GM21529 (cell line): ENCODE results near the gene PARVB.
"Not testable (repeated sequence)": the region's sequence is repeated elsewhere in the genome, so short reads cannot be mapped to it uniquely, and the experiment has no call there.

Experiments
- ATAC-seq: cut with Tn5 transposase; IDR thresholded peaks from one replicate; pipeline ENCODE4 v1.9.1; 2021; ENCODE audit not compliant: unreplicated experiment

Gene PARVB

GRCh38 chr22:44103735-44104480, 79.8 kb downstream of the PARVB start:
- no peak for ATAC-seq

GRCh38 chr22:44107340-44107739, 83.2 kb downstream of the PARVB start:
- no peak for ATAC-seq

DNA sequence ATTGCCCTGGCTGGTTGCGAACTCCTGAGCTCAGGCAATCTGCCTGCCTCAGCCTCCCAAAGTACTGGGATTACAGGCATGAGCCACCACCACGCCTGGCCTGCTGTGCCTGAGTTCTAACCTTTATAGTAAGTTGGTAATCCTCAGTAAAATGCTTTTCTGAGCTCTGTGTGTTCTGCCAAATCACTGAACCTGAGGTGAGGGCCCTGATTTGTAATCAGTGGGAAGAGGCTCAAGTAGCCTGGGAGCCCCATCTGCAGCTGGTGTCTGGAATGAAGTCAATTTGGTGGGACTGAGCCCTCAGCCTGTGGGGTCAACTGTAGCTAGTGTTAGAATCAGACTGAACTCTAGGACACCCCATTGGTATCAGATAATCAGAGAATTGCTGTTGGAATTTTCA, 84.0 kb downstream of the PARVB start:
- no peak for ATAC-seq

DNA sequence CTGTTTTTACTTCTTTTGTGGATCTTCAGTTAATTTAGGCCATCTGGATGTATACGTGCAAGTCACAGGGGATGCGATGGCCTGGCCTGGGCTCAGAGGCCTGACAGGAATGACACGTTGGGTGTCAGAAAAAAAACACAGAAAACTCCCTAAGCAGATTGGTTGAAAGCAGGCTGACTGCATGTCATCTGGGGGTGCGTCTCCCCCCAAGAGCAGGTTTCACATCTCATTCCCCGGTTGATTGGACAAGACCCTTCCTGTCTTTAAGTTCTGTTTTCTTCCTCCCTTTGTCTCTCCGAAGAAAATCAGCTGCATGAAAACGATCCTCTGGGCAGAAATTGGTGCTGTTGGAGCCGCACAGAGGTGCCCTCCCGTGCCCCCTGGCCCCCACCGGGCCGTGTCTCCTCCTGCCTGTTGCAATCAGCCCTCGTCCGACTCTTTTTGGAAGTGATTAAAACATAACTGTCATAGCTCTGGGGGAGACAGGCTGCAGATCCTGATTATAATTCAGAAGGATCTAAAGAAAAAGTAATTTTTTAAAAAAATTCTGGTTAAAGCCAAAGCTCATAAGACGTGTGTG, 84.8 kb downstream of the PARVB start:
- no peak for ATAC-seq

GRCh38 chr22:44109416-44109815, 85.3 kb downstream of the PARVB start:
- ATAC-seq, result no peak

DNA sequence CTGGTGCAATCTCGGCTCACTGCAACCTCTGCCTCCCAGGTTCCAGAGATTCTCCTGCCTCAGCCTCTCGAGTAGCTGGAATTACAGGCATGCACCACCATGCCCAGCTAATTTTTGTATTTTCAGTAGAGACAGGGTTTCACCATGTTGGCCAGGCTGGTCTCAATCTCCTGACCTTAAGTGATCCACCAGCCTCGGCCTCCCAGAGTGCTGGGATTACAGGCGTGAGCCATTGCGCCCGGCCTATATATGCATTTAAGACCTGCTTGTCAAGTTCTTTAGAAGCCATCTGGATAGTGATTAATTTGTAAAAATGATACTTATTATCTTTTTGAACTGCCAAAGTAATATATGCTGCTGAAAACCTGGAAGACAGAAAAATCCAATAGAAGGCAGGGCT, 86.6 kb downstream of the PARVB start:
- not testable (repeated sequence) for ATAC-seq

DNA sequence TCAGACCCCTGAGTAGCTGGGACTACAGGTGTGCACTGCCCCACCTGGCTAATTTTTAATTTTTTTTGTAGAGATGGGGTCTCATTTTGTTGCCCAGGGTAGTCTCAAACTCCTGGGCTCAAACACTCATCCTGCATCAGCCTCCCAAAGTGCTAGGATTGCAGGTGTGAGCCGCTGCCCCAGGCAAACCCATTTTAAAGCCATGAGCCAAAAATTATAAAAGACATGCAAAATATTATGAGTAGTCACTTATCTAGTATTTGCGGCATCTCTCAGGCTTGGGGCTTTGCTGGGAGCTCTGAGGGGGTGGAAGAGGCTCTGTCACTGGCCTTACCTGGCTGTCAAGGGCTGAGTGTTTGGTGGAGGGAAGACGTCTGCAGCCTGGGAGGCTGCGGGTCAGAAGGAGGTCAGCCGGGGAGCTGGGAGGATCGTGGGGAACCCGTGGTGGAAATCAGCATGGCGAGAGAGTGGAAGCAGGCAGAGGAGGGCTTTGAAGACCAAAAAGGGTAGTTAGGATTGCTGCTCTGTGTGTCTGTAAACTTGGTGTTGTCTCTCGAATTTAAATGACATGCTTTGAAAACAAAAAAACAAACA, 87.6 kb downstream of the PARVB start:
- no peak for ATAC-seq

DNA sequence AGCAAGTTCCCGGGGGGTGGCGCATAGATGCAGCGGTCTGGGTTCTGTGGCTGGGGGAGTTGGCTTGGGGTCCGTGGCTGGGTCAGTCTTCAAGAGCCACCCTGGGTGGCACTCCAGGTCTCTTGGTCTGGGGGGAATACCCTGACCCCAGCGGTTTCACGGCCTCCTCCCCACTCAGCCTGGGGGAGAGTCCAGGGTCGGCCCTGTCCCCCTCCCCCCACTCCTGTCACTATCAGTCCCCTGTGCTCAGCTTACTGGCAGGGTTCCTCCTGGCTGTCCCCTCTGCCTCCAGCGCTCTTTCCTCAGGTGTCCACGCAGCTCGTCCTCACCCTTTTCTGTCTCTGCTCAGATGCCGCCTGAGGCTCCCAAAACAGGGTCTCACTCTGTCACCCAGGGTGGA, 88.1 kb downstream of the PARVB start:
- ATAC-seq, result no peak

DNA sequence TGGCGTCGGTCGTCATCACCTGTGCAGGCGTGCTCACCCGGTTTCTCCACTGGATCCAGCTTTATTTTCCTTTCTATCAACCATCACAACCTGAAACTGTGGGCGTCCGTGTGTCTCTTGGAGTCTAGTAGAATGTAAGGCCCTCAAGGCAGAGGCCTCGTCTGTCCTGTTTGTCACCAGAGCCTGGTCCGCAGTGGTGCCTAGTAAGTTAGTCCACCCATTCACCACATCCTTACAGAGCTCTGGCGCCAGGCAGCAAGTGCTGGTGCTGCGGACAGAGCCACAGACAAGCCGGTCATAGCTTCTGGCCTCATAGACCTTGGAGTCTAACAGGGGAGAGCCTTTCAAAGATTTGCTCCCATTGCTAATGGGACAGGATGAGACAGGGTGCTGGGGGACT, 92.2 kb downstream of the PARVB start:
- no peak for ATAC-seq

DNA sequence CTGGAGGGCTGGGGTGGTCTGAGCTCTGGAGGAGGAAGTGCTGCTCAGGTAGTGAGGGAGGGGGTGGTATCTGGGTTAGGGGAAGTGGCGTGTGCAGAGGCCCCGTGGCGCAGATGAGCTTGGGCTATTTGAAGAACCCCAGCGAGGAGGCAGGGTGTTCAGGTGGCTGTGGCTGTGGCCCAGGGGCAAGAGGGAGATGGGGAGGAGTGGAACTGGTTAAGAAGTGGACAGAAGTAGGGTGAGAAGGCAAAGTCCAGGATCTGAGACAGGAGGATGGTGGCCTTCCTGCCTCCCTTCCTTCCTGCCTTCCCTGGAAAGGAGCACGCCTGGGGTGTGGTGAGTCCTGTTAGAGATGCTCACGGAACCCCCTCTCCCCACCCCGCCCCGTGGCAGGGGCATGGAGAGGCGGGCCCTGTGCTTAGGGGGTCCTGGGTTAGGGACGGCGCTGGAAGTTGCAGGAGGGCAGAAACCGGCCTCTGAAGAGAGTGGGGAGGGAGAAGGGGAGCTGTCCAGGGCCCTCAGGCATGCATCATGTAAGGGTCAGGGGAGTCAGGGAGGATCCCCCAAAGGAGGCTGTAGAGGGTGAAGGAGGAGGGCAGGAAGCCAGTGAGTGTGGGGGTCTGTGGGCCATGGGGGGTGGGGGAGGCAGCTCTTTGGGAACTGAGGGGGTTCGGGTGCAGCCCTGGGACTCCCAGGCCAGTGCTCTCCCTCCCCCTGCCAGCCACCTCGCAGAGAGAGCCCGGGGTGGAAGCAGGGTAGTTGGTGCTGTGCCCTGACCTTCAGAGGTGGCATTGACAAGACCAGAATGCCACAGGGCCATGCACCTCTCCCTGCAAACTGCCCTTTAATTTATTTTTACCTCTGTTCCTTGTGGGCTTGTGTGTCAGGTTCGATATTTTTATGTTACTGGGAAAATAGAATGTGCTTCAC, 92.9 kb downstream of the PARVB start:
- no peak for ATAC-seq

- ATAC-seq, result no peak
These were observed 93.6 kb downstream of the PARVB start for GRCh38 chr22:44117746-44118145.

GRCh38 chr22:44118645-44119315, 94.7 kb downstream of the PARVB start:
- ATAC-seq, result no peak

GRCh38 chr22:44119669-44120313, 95.7 kb downstream of the PARVB start:
- no peak for ATAC-seq

GRCh38 chr22:44120314-44120704, 96.2 kb downstream of the PARVB start:
- no peak for ATAC-seq

- ATAC-seq, result no peak
These were observed 101.3 kb downstream of the PARVB start for GRCh38 chr22:44125421-44125820.

GRCh38 chr22:44126807-44127206, 102.7 kb downstream of the PARVB start:
- no peak for ATAC-seq

DNA sequence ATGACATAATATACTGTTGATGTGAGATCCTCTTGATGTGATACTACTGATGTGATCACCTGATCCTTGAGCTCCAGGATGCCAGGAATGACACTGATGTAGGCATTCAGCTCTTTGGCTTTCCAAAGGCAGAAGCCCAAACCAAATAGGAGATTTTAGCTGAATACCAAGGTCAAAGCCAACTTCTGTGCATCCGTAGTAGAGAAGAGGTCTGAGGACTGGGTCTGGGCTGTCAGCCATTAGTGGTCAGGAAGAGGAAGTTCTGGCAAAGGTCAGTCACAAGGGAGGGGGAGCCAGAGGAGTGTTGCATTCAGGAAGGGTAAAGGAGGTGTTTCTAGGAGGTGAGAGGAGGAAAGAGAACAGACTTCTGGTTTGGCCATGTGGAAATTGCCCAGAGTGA, 103.3 kb downstream of the PARVB start:
- no peak for ATAC-seq

GRCh38 chr22:44128958-44129618, 105.0 kb downstream of the PARVB start:
- no peak for ATAC-seq

DNA sequence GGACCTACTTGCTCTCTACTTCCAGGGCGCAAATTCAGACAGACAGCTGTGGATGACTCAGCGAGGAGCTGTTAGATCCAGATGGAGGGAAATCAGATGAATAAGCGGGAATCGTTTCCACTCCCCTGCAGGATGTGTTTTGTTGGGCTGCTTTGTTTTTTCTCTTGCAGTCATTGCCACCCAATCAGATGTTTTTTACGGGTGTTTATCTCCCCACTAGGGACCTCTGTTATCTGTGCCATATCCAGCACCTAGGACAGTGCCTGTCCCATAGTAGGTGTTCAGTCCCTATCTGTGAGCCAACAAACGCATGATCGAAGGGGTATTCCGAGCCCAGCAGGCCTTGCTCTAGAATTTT, 105.5 kb downstream of the PARVB start:
- no peak for ATAC-seq
